GM12878 (cell line): ENCODE results near the gene NUDT3. TPM values are rescaled to one million over a fixed set of nuclear protein-coding genes. Genes with fewer than 3 reads are reported as not detected.

Experiments
- ATAC-seq: fragments of 200-7000 bp; cut with Tn5 transposase; 3 replicates; pipeline ENCODE4 v1.9.1; 2020; ENCODE audit warnings: mild to moderate bottlenecking, moderate library complexity
- BruUV-seq: library from RNA; stranded (reverse); fragments of 400-500 nt; replicated peaks from 2 replicates; lab custom pipeline; 2021; lab: Mats Ljungman, UMichigan
- CTCF ChIA-PET: fragments of 300-600 bp; sonication (Branson Sonifier 250); formaldehyde crosslinking; extraction: SDS; loops from one replicate; lab custom pipeline; 2021; ENCODE audit warnings: inconsistent platforms; lab: Yijun Ruan, JAX
- POLR2A ChIA-PET: fragments of 350-600 bp; formaldehyde crosslinking; extraction: SDS; loops from one replicate; lab custom pipeline; 2021; ENCODE audit warnings: inconsistent platforms; lab: Charles Lee
- RAD21 ChIA-PET: fragments of 300-600 bp; sonication (Branson Sonifier 250); formaldehyde crosslinking; loops from one replicate; lab custom pipeline; 2023; ENCODE audit warnings: antibody characterized with exemption; ENCODE audit not compliant: unreplicated experiment; lab: Charles Lee
- SMC1A ChIA-PET: fragments of 300-600 bp; sonication (Branson Sonifier 250); formaldehyde crosslinking; loops from one replicate; lab custom pipeline; 2023; ENCODE audit not compliant: unreplicated experiment, uncharacterized antibody; lab: Charles Lee
- DNase-seq: peaks from one replicate; pipeline ENCODE4 v3.0.0-alpha.2; 2011; ENCODE audit warnings: low read depth, low spot score
- FAIRE-seq: peaks from 3 replicates; lab custom pipeline; 2011; peaks lifted over from hg19 to GRCh38; lab: Jason Lieb, UNC
- H2AFZ ChIP-seq: 2 replicates; pipeline ENCODE4 v1.6.0; 2011; ENCODE audit warnings: low read depth, low read length, control low read depth; ENCODE audit not compliant: control insufficient read depth
- H3K27ac ChIP-seq: 2 replicates; pipeline ENCODE4 v1.5.1; 2011; ENCODE audit warnings: control low read depth; ENCODE audit not compliant: control insufficient read depth, insufficient read depth
- H3K27me3 ChIP-seq, 2 experiments: replicated peaks in 1 of 2; 2 replicates each; pipeline versions ENCODE4 v1.6.0 to v1.6.1; 2011; ENCODE audit warnings: low read length in 1 of 2; ENCODE audit not compliant: control insufficient read depth in 2 of 2, insufficient read depth in 2 of 2
- H3K36me3 ChIP-seq, 2 experiments: 2 replicates each; pipeline ENCODE4 v1.5.1; 2011; ENCODE audit warnings: low read length in 1 of 2; ENCODE audit not compliant: control insufficient read depth in 2 of 2, insufficient read depth in 2 of 2
- H3K4me1 ChIP-seq: 2 replicates; pipeline ENCODE4 v1.6.1; 2011; ENCODE audit warnings: mild to moderate bottlenecking, low read length, moderate library complexity, mixed read lengths; ENCODE audit not compliant: control insufficient read depth, insufficient read depth
- H3K4me2 ChIP-seq: 2 replicates; pipeline ENCODE4 v1.6.0; 2011; ENCODE audit warnings: control low read depth; ENCODE audit not compliant: control insufficient read depth, insufficient read depth
- H3K4me3 ChIP-seq: fragments of 200-600 bp; sonication (generic); 2 replicates; pipeline ENCODE4 v1.5.1; 2016
- H3K79me2 ChIP-seq: 2 replicates; pipeline ENCODE4 v1.6.0; 2011; ENCODE audit warnings: low read length; ENCODE audit not compliant: control insufficient read depth, insufficient read depth
- H3K9ac ChIP-seq: 2 replicates; pipeline ENCODE4 v1.8.0; 2011; ENCODE audit warnings: low read length, control low read depth, mixed read lengths; ENCODE audit not compliant: control insufficient read depth, insufficient read depth
- H3K9me3 ChIP-seq: replicated peaks from 3 replicates; pipeline ENCODE4 v1.5.1; 2011; ENCODE audit warnings: mild to moderate bottlenecking, low read length; ENCODE audit not compliant: control insufficient read depth, insufficient read depth
- H4K20me1 ChIP-seq: 2 replicates; pipeline ENCODE4 v1.6.0; 2011; ENCODE audit not compliant: control insufficient read depth, insufficient read depth
- MLLT1 ChIP-seq: fragments of 450-650 bp; IDR thresholded peaks from 2 replicates; pipeline ENCODE4 v1.6.1; 2016; ENCODE audit warnings: mild to moderate bottlenecking
- ZNF207 ChIP-seq: fragments of 450-650 bp; IDR thresholded peaks from 2 replicates; pipeline ENCODE4 v1.6.1; 2014; ENCODE audit warnings: antibody characterized with exemption, mild to moderate bottlenecking, borderline replicate concordance
- WGBS: methylation state at CpG from one replicate; pipeline ENCODE4 v1.1.6; 2016; ENCODE audit warnings: low lambda C conversion rate; ENCODE audit not compliant: insufficient replicate concordance, insufficient coverage; ENCODE audit errors: missing lambda C conversion rate; 5-methylcytosine and 5-hydroxymethylcytosine counted together
- in situ Hi-C: fragments of 300-500 bp; cut with MboI; formaldehyde crosslinking; loops from 9 replicates; pipeline ENCODE4 v1.14.3; 2018; ENCODE audit warnings: mixed read lengths
- intact Hi-C: fragments of 100-400 bp; cut with micrococcal nuclease; formaldehyde crosslinking; loops from one replicate; pipeline ENCODE4 v1.14.2; 2022; ENCODE audit not compliant: unreplicated experiment
- polyA plus RNA-seq, 11 experiments: library from polyadenylated mRNA; depleted of rRNA in 4 of 11; unstranded in 6 of 11; stranded (reverse) in 5 of 11; fragments of >200 nt; fragmentation: Nextera tagmentation in 4 of 11; fragmentation: Illumina TruSeq in 1 of 11; extraction: Ambion mirVana in 4 of 11; extraction: Trizol in 1 of 11; gene quantifications; 1 replicate in 1 of 11; 2 replicates in 10 of 11; pipeline versions ENCODE4 v1.2.1 to v1.2.3, GENCODE V29; 2011 to 2016; ENCODE audit warnings: inconsistent platforms in 2 of 11, missing spikeins in 2 of 11, low read depth in 1 of 11
- total RNA-seq, 4 experiments: library from RNA; depleted of rRNA in 3 of 4; stranded (reverse); fragments of >200 nt in 3 of 4; fragmentation: Illumina TruSeq in 1 of 4; extraction: Trizol in 1 of 4; gene quantifications; 2 replicates each; pipeline versions ENCODE4 v1.2.1 to v1.2.3, GENCODE V29; 2013 to 2021

Gene NUDT3
- total and polyA plus RNA-seq, 10 of the 15 experiments (the other 5 are each of a cell fraction or from before 2014, with no cell fraction given): 2.4 to 32.3 (median 25.5) TPM

- ChIA-PET CTCF (interaction anchor here (0.6 to 3.9 kb wide), 10 partner anchors 8 to 321 kb away, joined by 3 to 16 read pairs (median 3); no protein-coding TSS in a partner anchor), SMC1A (interaction anchor here (0.9 to 4.3 kb wide), 14 partner anchors 9 to 97 kb away, joined by 3 to 26 read pairs (median 6); no protein-coding TSS in a partner anchor)
Observed at GRCh38 chr6:34317882-34318498, 74.5 kb downstream of the NUDT3 start.

More at GRCh38 chr6:34317882-34318498, 74.5 kb downstream of the NUDT3 start:
- ChIA-PET POLR2A (interaction anchor here (0.7 to 2.3 kb wide), 6 partner anchors 8 to 73 kb away, joined by 3 to 8 read pairs (median 4); no protein-coding TSS in a partner anchor), RAD21 (interaction anchor here (0.6 to 4.4 kb wide), 15 partner anchors 9 to 110 kb away, joined by 3 to 23 read pairs (median 4); partner anchors contain the start of genes NUDT3 and SMIM29)
- ATAC-seq: no peak
- Histone ChIP-seq H3K9ac (no peak overlapping the region; the same call in 1 of the 2 replicates), H3K36me3 (no peaks in the 10 kb centered on the region), H3K27me3 (no peaks in the 10 kb centered on the region), H4K20me1 (no peaks in the 10 kb centered on the region), H3K27ac (peak overlapping the region; percentile 84), H3K79me2 (peaks cover 44% of the 10 kb centered on the region), H3K4me3 (no peak overlapping the region), H2AFZ (no peak overlapping the region), H3K4me2 (peak overlapping the region; percentile 47; the same call in 1 of the 2 replicates), H3K4me1 (peaks cover 43% of the 10 kb centered on the region), H3K9me3 (no peaks in the 10 kb centered on the region; the same call in 2 of the 3 replicates)
- TF ChIP-seq MLLT1 (0 out of 2 replicates have a peak, but pooled peaks have one; percentile 11), ZNF207 (no peak)
- 13% methylated on average over 3 of the region's 3 CpGs for WGBS
- FAIRE-seq: no peak
- intact Hi-C loops: loop anchor here (2.0 kb wide), 1 partner anchor 75 kb away; the partner anchor contains the start of gene NUDT3
- no peak for DNase-seq
- BruUV-seq: no TSS peak
- in situ Hi-C loops: no loop called here
